Activated CD4-positive, alpha-beta T cell treated with anti-CD3 and anti-CD28 coated beads, Interleukin-2, amount 10 ng/mL, durations not matched to agents 24 days and 14 days (primary cell): ENCODE data around the gene SATB2. TPM values are rescaled to one million over a fixed set of nuclear protein-coding genes. Genes with fewer than 3 reads are reported as not detected.

Source experiments
- DNase-seq: peaks from one replicate; pipeline ENCODE4 v3.0.0; 2022
- H3K27ac Mint-ChIP-seq: one replicate; pipeline ENCODE4 v1.8.0; 2022; ENCODE audit warnings: mild to moderate bottlenecking, mixed read lengths
- H3K27me3 Mint-ChIP-seq: one replicate; pipeline ENCODE4 v1.8.0; 2022; ENCODE audit warnings: mixed read lengths
- H3K36me3 Mint-ChIP-seq: one replicate; pipeline ENCODE4 v1.8.0; 2022; ENCODE audit warnings: low read depth, mild to moderate bottlenecking, mixed read lengths
- H3K4me1 Mint-ChIP-seq: one replicate; pipeline ENCODE4 v1.8.0; 2021; ENCODE audit warnings: mixed read lengths
- H3K4me3 Mint-ChIP-seq: one replicate; pipeline ENCODE4 v1.8.0; 2022; ENCODE audit warnings: mild to moderate bottlenecking, moderate library complexity, mixed read lengths
- H3K9me3 Mint-ChIP-seq: one replicate; pipeline ENCODE4 v1.8.0; 2021; ENCODE audit warnings: mixed read lengths
- intact Hi-C: fragments of 100-400 bp; cut with micrococcal nuclease; formaldehyde crosslinking; loops from one replicate; pipeline ENCODE4 v1.15.1; 2023
- total RNA-seq: library from RNA; stranded (reverse); gene quantifications from 2 replicates; pipeline ENCODE4 v1.2.3, GENCODE V29; 2022

The SATB2 gene
- total RNA-seq, 1 donor from 2014 or later = not detected

- Mint-ChIP-seq H3K4me3 (no peak overlapping the region), H3K9me3 (peaks cover 20% of the 10 kb centered on the region), H3K27me3 (peaks cover 66% of the 10 kb centered on the region), H3K36me3 (peaks cover 7% of the 10 kb centered on the region), H3K27ac (peak overlapping the region; percentile 29), H3K4me1 (peaks cover 15% of the 10 kb centered on the region)
- no peak for DNase-seq
- intact Hi-C loops = no loop called here
These were observed 4.7 kb upstream of the SATB2 start for GRCh38 chr2:199462347-199462955.

- no peak for DNase-seq
- Mint-ChIP-seq H3K27me3 (peaks cover 64% of the 10 kb centered on the region), H3K4me1 (peaks cover 17% of the 10 kb centered on the region), H3K36me3 (peaks cover 7% of the 10 kb centered on the region), H3K4me3 (no peak overlapping the region), H3K27ac (no peak overlapping the region), H3K9me3 (peaks cover 20% of the 10 kb centered on the region)
- intact Hi-C loops = no loop called here
These were observed 4.1 kb upstream of the SATB2 start for GRCh38 chr2:199461711-199462346.

GRCh38 chr2:199460846-199461710 lies 3.3 kb upstream of the SATB2 start:
- no peak for DNase-seq
- peaks cover 62% of the 10 kb centered on the region for H3K27me3 Mint-ChIP-seq
- H3K9me3 Mint-ChIP-seq = peaks cover 12% of the 10 kb centered on the region
- no peak overlapping the region for H3K27ac Mint-ChIP-seq
- H3K36me3 Mint-ChIP-seq = peaks cover 7% of the 10 kb centered on the region
- intact Hi-C loops = loop anchor here (1.0 kb wide), 1 partner anchor 10 kb away; no protein-coding TSS in a partner anchor
- no peak overlapping the region for H3K4me3 Mint-ChIP-seq
- H3K4me1 Mint-ChIP-seq = peaks cover 17% of the 10 kb centered on the region

- no peak for DNase-seq
- Mint-ChIP-seq H3K27ac (peak overlapping the region; percentile 75), H3K27me3 (peaks cover 59% of the 10 kb centered on the region), H3K36me3 (peaks cover 6% of the 10 kb centered on the region), H3K4me1 (peaks cover 17% of the 10 kb centered on the region), H3K4me3 (peak overlapping the region; percentile 91), H3K9me3 (peaks cover 11% of the 10 kb centered on the region)
- intact Hi-C loops = loop anchor here (1.0 kb wide), 1 partner anchor 11 kb away; no protein-coding TSS in a partner anchor
These were observed 2.4 kb upstream of the SATB2 start for GRCh38 chr2:199460101-199460671.

GRCh38 chr2:199459286-199460100 lies 1.8 kb upstream of the SATB2 start:
- Mint-ChIP-seq H3K27me3 (peaks cover 56% of the 10 kb centered on the region), H3K4me1 (peaks cover 15% of the 10 kb centered on the region), H3K27ac (peak overlapping the region; percentile 75)

GRCh38 chr2:199458806-199459285 lies 1.1 kb upstream of the SATB2 start:
- Mint-ChIP-seq H3K27ac (no peak overlapping the region), H3K4me1 (peaks cover 15% of the 10 kb centered on the region), H3K36me3 (peaks cover 2% of the 10 kb centered on the region), H3K4me3 (peak overlapping the region; percentile 91), H3K9me3 (peaks cover 7% of the 10 kb centered on the region), H3K27me3 (peaks cover 59% of the 10 kb centered on the region)
- DNase-seq = peak; percentile 72
- intact Hi-C loops = no loop called here

More at GRCh38 chr2:199459286-199460100, 1.8 kb upstream of the SATB2 start:
- peak; percentile 85 for DNase-seq
- intact Hi-C loops = loop anchor here (1.0 kb wide), 1 partner anchor 12 kb away; no protein-coding TSS in a partner anchor
- Mint-ChIP-seq H3K36me3 (peaks cover 2% of the 10 kb centered on the region), H3K9me3 (peaks cover 7% of the 10 kb centered on the region), H3K4me3 (peak overlapping the region; percentile 91)

GRCh38 chr2:199458009-199458805 lies 468 bp upstream of the SATB2 start:
- H3K36me3 Mint-ChIP-seq = peaks cover 2% of the 10 kb centered on the region

GRCh38 chr2:199456383-199457146 lies 1.2 kb downstream of the SATB2 start:
- peaks cover 60% of the 10 kb centered on the region for H3K27me3 Mint-ChIP-seq
- peaks cover 2% of the 10 kb centered on the region for H3K36me3 Mint-ChIP-seq
- intact Hi-C loops = loop anchor here (2.0 kb wide), 1 partner anchor 14 kb away; no protein-coding TSS in a partner anchor
- H3K27ac Mint-ChIP-seq = no peak overlapping the region
- H3K4me1 Mint-ChIP-seq = peaks cover 13% of the 10 kb centered on the region
- no peak for DNase-seq
- H3K4me3 Mint-ChIP-seq = peak overlapping the region; percentile 54
- H3K9me3 Mint-ChIP-seq = peaks cover 5% of the 10 kb centered on the region

More at GRCh38 chr2:199458009-199458805, 468 bp upstream of the SATB2 start:
- peaks cover 56% of the 10 kb centered on the region for H3K27me3 Mint-ChIP-seq
- DNase-seq = no peak
- intact Hi-C loops = no loop called here
- peaks cover 13% of the 10 kb centered on the region for H3K4me1 Mint-ChIP-seq
- no peak overlapping the region for H3K27ac Mint-ChIP-seq
- H3K9me3 Mint-ChIP-seq = peaks cover 7% of the 10 kb centered on the region
- H3K4me3 Mint-ChIP-seq = peak overlapping the region; percentile 66

GRCh38 chr2:199455545-199456382 lies 2.0 kb downstream of the SATB2 start:
- peaks cover 2% of the 10 kb centered on the region for H3K36me3 Mint-ChIP-seq
- peaks cover 4% of the 10 kb centered on the region for H3K9me3 Mint-ChIP-seq
- no peak for DNase-seq
- H3K27me3 Mint-ChIP-seq = peaks cover 58% of the 10 kb centered on the region
- intact Hi-C loops = loop anchor here (2.0 kb wide), 1 partner anchor 15 kb away; no protein-coding TSS in a partner anchor
- peaks cover 11% of the 10 kb centered on the region for H3K4me1 Mint-ChIP-seq
- H3K4me3 Mint-ChIP-seq = no peak overlapping the region
- H3K27ac Mint-ChIP-seq = no peak overlapping the region

- DNase-seq = no peak
- H3K9me3 Mint-ChIP-seq = peaks cover under 1% of the 10 kb centered on the region
- peaks cover 2% of the 10 kb centered on the region for H3K36me3 Mint-ChIP-seq
- no peak overlapping the region for H3K4me3 Mint-ChIP-seq
- no peak overlapping the region for H3K27ac Mint-ChIP-seq
- peaks cover 9% of the 10 kb centered on the region for H3K4me1 Mint-ChIP-seq
- intact Hi-C loops = no loop called here
- peaks cover 55% of the 10 kb centered on the region for H3K27me3 Mint-ChIP-seq
These were observed 2.6 kb downstream of the SATB2 start for GRCh38 chr2:199455210-199455544.

GRCh38 chr2:199452991-199453379 lies 4.8 kb downstream of the SATB2 start:
- Mint-ChIP-seq H3K27ac (no peak overlapping the region), H3K36me3 (no peaks in the 10 kb centered on the region), H3K27me3 (peaks cover 48% of the 10 kb centered on the region), H3K9me3 (no peaks in the 10 kb centered on the region), H3K4me3 (no peak overlapping the region), H3K4me1 (peaks cover 2% of the 10 kb centered on the region)
- intact Hi-C loops = no loop called here
- DNase-seq = no peak
